HG02973 (cell line): ENCODE data around the gene GPR39.

Experiments
- ATAC-seq: cut with Tn5 transposase; IDR thresholded peaks from one replicate; pipeline ENCODE4 v1.9.1; 2021; ENCODE audit warnings: moderate library complexity; ENCODE audit not compliant: unreplicated experiment

GPR39 gene

DNA sequence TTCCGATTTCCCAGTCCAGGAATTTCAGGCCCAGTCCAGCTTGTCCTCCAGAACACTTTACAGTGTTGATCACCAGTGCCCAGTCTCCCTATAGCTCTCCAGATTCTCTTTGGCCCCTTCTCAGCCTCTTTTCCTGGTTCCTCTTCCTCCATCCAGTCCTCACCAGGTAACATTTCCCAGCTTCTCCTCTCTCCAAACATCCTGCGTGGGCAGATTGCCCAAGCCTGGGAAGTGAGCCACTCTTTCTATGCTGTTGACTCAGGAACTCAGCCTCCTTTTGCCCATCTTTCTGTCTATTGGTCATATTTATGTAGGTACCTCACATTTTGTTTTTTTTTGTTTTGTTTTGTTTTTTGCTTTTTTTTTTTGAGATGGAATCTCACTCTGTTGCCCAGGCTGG is 144.0 kb downstream of the GPR39 start:
- ATAC-seq: no peak

DNA sequence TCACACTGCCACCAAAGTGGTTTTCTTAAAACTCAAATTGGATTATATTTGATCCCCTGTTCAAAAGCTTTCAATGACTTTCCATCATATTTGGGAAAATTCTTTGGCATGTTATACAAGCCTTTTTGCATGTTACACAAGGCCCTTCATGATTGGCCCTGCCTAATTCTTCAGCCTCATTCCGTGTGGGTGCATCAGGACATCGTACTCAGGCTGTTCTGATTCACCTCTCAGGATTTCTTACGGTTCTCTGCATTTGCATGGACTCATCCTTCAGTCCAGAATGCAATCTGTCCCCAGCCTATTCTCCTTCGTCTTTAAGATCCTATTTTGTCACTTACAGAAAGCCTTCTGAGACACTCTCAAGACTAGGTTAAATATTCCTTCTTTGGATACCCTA is 145.6 kb downstream of the GPR39 start:
- no peak for ATAC-seq

DNA sequence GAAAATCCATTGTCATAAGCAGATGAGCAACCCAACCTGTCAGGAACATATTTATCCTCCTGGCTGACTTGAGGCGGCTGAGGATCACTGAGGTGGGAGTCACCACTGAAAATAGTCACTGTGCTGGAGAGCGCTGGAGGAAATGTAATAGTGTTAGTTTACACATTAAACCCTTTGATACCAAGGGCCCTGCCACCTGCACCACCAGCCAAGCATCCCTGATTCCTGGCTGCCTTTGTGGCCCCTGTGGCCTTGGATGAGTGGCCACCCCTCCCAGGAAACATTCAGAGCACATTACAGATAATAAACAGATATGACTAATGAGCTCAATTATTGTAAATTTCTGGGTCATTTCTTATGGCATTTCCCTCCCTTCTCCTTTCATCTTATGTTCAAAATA is 147.5 kb downstream of the GPR39 start:
- ATAC-seq: no peak

DNA sequence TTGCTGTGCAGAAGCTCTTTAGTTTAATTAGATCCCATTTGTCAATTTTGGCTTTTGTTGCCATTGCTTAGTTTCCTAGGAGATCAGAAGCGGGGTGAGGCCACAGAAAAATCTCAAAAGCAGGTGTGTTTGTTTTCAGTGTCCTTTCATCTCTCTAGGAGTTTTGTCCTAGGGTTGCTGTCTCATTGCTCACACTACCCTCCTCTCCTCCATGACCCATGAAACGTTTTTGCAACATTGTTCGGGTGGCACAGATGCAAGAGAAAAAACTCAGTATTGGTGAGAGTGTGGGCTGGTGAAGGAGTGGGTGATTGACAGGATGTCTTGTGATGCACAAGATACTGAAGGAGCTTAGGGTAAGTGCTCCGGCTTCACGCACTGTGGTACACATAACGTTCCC is 149.8 kb downstream of the GPR39 start:
- ATAC-seq: no peak

DNA sequence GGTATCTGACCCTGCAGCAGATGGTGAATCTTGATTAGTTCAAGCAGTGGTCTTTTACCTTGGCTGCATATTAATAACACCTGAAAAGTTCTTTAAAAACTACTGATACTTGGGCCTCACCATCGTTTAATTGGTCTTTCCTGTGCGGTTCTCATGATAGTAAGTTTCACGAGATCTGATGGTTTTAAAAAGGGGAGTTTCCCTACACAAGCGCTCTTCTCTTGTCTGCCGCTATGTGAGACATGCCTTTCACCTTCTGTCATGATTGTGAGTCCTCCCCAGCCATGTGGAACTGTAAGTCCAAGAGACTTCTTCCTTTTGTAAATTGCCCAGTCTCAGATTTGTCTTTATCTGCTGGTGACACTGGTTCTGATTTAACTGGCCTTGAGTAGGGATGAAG is 151.1 kb downstream of the GPR39 start:
- no peak for ATAC-seq

DNA sequence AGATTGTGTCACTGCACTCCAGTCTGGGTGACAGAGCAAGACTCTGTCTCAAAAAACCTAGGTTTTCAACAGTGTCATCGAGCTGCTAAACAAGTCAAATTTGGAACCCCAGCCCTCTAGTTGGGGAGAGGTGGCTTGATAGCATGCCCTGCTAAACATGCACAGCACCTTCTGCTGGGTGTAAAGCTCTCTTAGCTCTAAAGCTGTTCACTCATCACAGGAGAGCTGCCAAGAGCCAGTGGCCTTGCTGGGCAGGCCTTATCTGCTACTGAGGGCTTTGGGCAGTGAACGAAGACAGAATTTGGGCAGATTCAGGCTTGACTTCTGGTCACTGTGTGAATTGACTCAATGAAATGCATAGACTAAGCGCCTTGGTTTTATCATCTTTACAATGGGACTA is 152.1 kb downstream of the GPR39 start:
- ATAC-seq: no peak

DNA sequence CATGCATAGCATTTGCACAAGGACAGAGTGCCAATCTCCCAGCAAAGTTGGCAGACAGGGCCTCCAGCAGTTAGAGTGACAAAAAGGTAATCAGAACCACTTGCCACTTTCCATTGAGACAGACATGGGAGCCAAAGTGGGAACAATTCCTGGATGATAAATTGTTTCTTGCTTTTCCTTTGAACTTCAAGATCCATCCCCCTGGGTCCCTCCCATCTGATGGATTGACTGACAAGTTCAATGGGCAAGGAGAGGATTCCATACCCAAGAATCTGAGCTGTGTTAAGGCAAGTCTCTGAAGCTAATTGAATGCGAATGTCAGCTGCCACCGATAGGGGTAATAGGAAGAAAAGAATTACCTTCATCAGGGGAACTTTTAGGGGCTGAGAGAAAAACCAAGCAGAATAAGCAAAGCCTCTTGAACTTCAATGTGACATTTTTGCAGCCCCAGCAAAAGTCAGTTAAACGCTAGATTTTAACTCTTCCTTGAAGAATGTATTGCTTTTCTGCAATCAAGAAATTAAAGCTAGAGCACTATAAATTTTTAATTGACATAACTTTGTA is 156.9 kb downstream of the GPR39 start:
- no peak for ATAC-seq

DNA sequence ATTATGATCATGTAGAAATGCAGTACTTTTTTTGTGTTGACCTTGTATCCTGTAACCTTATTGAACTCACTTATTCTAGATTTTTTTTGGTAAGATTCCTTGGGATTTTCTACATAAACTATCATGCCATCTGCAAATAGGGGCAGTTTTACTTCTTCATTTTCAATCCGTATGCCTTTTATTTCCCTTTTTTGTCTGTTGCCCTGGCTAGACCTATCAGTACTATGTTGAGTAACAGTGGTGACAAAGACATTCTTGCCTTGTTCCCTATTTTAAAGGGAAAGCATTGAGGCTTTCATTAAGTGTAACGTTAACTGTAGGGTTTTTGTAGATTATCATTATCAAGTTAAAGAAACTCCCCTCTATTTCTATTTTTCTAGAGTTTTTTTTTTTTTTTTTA is 161.1 kb downstream of the GPR39 start:
- no peak for ATAC-seq

DNA sequence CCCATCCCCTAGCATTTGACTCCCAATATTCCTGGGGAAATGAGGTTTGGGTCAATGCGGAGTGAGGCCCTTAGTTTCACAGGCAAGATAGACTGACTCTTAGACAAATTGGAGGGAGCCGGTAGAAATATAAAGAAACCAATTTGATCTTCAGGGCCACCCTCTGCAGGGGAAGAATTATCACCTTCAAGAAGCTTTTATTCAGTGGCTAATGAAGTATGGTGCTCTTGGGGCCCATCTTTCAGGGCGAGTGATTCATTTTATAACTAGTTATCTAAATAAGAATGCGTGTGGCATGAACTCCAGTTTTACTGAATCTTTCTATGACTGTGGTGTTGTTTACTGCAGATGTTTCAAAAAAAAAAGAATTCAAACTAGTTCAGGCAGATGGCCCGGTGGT is 165.0 kb downstream of the GPR39 start:
- ATAC-seq: no peak

DNA sequence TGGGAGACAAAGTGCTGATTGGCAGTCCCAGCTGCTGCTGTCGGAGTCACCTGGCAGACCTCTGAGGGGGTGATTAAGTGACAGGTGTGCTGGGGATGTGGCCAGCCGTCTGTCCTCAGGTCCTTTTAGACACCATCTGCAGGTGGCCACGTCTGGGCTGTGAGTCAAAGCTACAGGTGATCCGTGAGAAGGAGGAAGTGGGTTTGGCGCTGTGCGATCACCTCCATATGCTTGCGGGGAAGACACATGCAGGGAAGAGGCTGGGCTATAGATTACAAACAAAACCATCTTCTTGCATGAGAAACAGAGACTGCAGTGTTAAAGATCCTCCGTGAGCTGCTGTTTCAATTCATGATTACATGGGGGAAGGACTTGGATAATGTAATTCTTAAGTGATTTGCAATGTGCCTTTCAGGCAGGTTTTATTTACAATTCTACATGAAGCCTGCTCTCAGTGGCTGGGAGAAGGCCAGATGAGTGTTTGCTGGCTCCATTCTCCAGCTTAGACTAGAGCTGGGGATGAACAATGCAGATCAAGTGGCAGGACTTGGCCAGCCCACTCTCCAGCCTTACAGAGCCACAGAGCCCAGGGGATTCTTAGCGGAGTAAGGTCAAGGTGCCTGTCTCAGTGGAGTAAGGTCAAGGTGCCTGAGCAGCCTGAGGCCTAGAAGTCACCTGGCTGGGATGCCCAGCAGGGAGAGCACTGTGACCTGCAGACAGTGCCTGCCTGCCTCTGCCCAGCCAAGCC is 165.6 kb downstream of the GPR39 start:
- no peak for ATAC-seq

DNA sequence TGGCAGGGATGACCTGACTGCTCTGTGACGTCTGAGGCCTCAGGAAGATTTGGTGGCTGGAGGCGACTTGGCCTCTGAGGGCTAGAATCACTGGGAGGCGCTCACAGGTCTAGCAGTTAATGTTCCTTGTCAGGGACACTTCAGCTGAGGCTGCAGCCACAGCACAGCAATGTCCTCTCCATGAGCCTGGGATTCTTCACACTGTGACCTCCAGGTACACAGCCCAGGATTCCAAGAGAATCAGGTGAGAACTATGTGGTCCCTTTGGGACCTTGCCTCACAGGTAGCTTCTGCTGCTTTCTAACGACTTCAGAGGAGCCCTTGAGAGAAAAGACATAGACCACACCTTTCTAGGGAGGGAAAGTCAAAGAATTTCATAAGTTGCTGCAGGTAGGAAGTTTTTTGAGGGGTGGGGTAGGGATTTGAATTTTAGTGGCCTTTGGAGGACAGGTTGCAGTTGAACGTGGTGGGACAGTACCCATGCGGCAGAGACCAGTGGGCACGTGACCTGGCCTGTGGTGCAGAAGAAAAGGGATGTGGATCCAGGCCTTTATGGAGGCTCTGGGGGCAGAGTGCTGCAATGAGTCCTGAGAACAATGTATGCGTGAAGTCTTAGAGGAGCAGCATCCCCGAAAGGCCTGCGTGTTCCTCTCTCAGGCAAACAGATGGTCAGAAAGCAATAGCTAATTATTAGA is 167.2 kb downstream of the GPR39 start:
- ATAC-seq: no peak

DNA sequence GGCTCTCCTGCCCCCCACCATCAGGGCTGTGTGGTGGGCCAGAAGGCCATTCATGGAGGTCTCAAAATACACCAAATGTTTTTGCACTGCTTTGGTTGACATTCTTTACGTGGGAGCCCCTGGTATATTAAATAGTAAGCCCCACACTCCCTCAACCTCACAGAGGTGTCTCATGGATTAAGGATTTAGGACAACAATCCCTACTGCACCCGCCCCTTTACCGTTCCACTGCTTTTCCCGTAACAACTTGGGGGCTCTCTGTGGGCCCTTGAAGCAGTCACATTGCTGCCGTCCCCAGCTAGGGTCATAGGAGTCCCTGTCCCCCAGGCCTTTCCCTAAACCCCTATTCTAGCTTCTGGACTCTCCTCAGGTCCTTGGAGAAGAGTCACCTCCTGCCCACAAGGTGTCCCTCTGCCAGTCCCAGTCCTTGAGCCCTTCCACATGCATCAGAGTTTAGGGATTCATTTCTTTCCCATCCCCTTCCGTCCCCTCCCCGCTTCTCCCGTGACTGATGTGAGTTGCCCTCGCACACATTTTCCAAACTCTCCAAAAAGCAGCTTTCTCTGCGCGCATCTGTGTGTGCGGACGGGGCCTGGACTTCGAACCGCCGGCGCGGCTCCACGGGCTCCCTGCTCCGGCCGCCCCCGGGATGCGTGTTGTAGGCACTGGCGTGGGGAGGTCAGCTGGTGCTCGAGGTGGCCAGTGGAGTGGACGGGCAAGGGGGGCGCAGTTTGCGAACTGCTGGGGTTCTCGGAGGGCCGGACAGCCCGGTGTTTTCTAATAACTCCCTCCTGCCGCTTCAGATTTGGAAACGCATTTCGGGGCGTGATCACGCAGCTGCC is 168.6 kb downstream of the GPR39 start:
- no peak for ATAC-seq

DNA sequence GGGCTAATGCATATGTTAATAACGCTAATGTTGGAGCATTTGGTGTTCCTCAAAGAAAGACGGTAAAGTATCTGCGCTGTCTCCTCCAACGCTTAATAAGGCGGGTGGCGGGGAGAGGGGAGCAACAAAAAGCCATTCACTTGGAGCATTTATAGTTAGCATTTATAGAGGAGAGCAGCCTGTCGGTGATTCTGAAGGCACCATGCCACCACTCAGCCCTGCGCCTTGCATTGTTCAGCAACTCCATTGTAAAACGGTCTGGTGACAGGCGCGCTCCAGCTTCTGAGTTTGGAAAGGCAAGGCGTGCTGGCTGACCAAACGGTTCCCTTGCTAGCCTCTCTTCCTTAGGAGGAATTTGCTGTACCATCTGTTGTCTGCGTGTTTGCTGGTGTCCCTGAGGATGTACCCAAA is 169.5 kb downstream of the GPR39 start:
- ATAC-seq: no peak

DNA sequence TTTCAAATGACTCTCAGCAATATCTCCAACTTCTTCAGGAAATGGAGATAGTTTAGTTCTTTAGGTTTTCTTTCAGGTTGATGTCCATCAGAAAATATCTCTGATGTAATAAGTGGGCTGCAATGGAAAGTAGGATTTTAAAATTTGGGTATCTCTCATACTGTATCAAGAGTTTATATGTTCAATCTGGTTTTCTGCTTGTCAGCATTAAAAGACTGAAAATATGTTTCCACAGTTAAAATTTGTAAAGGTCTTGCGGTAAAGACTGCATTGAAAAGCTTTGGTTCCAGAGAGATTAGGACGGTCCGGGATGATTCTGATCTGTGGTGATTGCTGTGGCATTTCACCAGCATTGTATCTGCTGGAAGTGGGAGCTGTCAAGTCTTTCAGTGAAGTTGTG is 170.2 kb downstream of the GPR39 start:
- no peak for ATAC-seq

DNA sequence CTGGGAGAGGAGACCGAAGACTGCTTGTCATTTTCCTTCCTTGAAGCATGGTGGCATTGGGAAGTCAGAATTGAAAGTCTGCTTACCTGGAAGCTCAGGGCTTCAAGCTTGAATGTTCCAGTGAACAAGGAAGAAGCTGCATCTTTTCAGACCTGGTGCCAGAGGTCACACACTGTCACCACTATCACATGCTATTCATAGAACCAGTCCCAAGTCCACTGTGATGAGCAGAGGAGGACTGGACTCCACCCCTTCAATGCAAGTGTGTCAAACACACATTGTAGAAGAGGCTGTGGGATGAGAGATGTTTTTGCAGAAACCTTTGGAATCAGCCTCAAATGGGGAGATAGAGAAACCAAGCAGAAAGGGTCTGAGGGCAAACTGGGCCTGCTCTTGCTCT is 172.0 kb downstream of the GPR39 start:
- no peak for ATAC-seq

DNA sequence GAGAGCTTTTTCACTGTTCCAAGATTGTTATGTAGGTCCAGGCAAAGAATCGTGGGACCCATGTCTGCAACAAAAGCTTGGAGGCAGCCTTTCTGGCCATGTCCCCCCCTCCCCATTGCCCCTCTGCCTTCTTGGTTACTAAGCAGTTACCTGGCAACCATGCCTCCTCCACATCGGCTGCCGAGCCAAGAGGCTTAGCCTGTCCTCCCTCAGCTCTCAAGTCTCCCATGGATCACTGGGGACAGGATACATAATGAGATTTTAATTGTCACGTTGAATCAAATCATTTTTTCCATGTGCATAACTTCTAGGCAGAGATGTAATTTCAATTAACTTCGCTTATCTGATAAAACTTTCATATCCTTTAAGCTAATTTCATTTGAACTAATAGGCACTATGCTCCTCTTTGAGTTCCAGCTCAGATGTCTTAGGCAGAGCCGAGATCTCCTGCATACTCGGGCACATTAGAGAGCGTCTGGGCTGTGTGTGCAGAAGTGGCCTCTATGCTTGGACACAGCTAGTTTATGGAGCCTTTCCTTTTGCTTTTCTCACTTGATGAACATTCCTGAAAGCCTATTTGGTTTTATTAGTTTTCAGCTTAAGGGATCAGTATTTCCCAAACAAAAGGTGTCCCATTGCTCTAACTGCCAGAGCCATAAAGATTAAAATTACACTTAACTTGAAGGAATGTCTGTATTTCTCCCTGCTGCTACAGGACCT is 172.7 kb downstream of the GPR39 start:
- ATAC-seq: no peak

DNA sequence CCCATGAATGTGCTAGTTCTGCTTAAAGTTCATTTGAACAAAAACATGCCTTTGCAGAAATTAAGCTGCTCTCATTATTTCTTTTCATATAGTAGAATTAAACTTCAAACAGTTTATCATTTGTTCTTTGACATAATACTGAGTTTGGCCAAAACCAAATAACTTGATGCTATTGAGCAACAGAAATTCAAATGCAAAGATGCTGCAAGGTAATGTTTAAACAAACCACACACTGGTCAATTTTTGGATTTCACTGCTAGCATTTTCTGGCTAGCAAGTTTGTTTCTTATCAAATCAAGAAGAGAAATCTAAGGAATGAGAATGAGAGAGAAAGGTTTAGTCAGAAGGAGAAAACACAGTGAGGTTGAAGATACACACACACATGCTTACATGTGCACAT is 173.4 kb downstream of the GPR39 start:
- no peak for ATAC-seq

DNA sequence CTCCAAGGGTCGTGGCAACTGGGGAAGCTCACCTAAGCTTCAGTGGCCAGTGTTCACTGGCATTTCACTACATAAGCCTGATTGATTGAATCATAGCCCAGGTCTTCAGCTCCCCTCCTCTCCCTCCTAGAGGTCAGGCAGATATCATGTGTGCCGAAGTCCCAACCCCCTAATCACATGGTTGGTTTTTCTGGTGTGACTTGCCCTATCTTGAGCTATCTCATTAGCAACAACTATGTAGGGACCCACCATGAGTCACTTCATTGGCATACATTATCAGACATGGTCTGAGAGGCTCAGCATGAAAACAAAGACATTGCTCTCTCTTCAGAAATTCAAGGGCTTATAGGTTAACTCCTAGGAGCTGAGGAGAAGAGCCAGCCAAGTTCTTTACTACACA is 176.6 kb downstream of the GPR39 start:
- no peak for ATAC-seq

DNA sequence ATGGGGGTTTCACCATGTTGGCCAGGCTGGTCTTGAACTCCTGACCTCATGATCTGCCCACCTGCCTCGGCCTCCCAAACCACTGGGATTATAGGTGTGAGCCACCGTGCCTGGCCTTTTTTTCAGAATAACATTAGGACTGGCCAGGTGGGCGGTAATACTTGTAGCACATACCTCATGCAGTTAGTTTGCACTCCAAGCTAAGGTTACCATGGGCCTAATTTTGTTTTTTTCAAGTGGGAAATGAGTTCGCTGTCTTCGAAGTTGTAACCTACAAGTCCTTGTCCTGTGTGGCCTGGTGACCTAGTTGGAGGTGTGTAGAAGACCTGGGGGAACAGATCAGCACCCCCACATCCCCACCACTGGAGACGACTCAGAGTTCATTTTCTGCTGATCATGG is 178.6 kb downstream of the GPR39 start:
- ATAC-seq: no peak

DNA sequence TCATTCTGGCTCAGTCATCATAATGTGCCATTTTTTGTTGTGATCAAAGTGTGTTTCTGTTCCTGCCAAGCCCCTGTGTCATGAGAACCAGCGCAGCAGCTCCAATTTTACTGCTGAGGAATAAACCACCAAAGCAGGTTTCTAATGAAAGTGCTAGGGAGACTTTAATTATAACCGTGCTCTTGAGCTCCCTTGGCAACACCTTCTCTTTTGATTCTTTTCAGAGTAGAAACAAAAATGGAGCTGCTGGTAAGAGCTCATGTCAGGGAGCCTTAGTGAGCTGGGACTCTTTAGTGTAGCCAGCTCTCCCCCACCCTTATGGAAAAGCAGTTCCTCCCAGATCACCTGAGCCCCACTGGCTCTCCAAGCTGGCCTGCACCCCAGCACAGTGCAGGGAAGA is 179.1 kb downstream of the GPR39 start:
- ATAC-seq: no peak

DNA sequence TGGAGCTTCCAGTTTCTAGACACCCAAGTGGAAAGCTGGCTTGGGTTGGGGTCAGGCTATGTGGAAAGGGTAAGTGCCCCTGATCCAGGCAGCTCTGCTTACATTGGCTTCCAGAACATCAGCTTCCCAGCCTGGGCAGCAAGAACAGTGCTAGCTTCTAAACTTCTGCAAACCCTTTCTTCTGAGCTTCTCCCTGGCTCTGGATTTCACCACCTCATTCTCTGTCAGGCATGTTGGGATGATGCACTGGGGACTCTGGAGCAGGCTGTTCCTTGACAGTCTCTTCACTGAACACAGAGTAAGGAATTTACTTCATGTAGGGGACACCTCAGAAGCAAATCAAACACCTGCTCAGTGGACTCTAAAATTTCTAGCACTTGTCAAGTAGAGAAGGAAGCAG is 180.6 kb downstream of the GPR39 start:
- ATAC-seq: no peak
